KG1 (cell line): ENCODE results near the gene PHF5A.
A peak's percentile ranks its signal among the peaks of the same experiment; 100 is the strongest.
"Not testable (repeated sequence)": the region's sequence is repeated elsewhere in the genome, so short reads cannot be mapped to it uniquely, and the experiment has no call there.

ENCODE experiments used
- DNase-seq: peaks from one replicate; lab custom pipeline; 2025; lab: John Stamatoyannopoulos, UW

Gene PHF5A

DNA sequence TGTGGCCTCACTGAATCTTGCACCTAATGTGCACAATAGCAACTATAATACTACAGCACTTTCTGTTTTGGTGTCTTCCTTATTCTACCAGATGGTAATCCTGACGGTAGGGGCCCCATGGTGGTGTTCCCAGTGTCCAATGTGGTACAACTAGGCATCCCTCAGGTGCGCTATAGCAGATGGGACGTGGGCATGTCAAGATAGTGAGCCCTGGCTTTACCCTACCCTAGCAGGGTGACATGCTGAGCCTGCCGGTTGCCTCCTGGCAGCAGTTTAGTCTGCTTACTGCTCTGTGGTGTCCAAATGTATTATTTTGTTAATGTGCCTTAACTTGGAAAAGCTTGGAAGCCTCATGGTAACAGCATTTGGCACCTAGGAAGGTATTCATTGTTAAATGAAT, 19.6 kb upstream of the PHF5A start:
- no peak for DNase-seq

- DNase-seq: no peak
Measured at GRCh38 chr22:41487037-41487935, 18.8 kb upstream of the PHF5A start.

DNA sequence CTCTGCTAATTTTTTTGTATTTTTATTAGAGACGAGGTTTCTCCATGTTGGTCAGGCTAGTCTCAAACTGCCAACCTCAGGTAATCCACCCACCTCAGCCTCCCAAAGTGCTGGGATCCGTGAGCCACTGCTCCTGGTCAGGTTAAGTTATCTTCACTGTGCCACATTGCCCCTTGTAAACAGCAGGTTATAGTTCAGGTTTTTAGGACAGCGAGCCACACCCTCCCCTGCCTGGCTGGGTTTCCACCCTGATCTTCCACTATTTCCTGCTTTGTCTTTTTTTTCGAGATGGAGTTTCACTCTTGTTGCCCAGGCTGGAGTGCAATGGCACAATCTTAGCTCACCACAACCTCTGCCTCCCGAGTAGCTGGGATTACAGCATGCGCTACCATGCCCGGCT, 16.5 kb upstream of the PHF5A start:
- DNase-seq: no peak

DNA sequence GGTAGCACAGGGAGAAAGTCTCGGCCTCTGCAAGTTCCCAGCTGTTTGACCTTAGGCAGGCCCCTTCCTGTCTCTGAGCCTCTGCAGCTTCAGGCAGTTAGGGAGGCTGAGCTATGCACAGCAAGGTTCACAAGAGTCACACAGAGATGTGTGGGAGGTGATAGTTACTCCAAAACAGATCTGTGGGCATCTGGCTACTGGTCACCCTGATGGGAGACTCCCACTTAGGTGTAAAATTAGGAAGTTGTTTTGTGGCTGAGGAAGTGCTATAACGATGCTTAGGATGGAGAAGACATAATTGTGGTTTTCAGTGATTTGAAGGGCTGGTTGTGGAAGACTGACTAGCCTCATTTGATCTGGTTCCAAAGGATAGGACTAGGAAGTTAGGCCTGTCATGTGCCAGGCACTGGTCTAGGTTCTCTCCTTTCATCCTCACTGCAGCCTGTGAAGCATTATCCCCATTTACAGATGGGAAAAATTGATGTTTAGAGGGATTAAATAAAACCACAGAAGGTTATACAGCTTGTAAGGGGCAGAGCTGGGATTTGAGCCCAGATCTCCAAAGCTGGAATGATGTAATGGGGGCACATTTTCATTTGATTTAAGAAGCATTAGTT, 13.9 kb upstream of the PHF5A start:
- no peak for DNase-seq

DNA sequence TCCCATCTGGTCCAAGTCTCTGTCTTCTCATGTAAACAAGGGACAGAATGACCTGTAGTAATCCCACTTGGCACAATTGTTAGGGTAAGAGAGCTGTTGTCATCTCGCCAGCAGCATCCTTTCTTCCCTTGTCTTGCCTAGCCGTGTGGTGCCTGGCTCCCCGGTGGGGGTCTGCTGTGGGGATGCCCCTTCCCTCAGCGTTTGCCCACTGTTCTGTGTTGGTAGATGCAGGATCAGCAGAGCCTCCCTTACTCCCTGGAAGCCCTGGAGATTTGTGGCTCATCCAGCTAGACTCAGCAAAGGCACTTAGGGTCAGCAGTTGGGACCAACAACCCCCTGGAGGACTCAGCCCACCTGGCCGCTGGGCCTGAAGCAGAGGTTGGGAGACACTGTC, 13.4 kb upstream of the PHF5A start:
- no peak for DNase-seq

GRCh38 chr22:41481131-41481830, 12.8 kb upstream of the PHF5A start:
- DNase-seq: no peak

DNA sequence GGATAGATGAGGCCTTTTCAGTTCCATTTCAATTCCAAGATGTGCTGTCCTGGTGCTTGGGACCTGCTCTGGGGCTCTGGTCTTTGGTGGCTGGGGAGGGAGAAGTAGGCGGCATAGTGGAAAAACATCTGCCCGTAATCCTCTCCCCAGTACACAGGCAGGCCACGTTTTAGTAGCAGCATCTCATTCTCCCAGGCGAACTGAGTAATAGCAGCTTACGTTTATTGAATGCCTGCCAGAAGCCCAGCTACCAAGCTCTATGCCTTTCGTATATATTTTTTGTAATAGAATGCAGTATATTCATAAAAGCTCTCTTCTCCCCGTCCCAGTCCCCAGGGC, 11.9 kb upstream of the PHF5A start:
- no peak for DNase-seq

GRCh38 chr22:41479671-41480396, 11.3 kb upstream of the PHF5A start:
- DNase-seq: no peak

- DNase-seq: no peak
Measured at GRCh38 chr22:41478891-41479521, 10.5 kb upstream of the PHF5A start.

DNA sequence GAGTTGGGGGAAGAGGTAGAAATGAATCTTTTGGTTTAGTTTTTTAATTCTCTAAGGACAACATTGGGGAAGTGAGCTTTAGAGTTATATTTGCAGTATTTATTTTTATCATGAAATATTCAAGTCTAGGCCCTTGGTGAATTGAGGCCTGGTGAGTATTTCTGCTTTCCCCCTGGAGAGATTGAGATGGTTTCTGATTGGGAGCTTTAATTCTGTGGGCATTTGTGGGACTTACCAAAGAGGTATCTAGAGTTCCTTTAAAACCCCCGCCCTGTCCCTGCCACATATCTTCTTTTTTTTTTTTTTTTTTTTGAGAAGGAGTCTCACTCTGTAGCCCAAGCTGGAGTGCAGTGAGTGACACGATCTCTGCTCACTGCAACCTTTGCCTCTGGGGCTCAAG, 10.0 kb upstream of the PHF5A start:
- no peak for DNase-seq

DNA sequence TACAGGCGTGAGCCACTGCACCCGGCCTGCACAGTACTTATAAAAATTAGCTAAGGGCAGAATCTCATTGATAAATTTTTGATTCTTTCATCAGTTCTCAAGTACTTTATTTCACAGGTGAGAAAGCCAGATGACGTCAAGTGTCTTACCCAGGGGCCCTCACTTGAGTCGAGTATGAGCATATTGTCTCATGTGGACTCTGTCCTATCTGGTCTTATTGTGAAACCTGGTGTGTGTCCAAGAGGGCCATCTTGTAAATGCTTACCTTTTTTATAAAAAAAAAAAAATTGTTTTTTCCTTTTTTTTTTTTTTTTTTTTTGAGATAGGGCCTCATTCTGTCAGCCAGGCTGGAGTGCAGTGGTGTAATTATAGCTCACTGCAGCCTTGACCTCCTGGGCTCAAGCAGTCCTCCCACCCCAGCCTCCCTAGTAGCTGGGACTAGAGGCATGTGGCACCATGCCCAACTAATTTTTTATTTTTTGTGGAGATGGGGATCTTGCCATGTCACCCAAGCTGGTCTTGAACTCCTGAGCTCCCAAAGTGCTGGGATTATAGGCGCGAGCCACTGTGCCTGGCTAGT, 6.5 kb upstream of the PHF5A start:
- DNase-seq: no peak

DNA sequence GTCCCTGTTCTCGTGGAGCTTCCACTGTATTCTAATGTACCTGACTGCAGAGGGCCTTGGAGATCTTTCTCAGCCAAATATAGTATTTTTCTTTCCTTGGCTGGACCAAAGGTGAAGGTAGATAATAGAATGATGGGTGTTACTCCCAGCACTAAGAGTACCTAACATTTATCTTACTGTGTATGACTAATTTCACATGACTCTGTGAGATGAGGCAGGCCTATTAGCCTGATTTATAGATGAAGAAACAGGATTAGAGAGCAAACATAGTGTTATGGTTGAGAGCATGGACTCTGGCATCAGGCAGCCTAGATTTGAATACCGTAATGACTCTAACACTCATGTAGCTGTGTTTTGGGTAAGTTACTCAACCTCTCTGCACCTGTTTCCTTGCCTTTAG, 3.1 kb upstream of the PHF5A start:
- DNase-seq: no peak

DNA sequence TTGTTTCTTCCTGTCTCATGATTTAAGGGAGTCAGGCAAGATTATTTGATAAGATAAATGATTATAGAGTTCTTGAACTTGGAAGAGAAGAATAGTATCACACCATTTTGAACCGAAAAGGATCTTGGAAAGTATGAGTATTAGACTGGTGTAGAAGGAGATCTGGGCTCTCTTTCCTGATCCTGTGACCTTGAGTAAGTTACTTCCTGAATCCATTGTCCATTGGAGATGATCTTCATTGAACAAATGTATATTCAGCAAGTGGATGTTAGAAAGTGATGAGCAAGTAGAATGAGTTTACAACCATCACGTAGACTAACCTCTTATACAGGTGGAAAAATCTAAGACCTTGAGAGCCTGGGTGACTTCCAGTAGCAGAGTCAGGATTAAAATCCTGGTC, 2.4 kb upstream of the PHF5A start:
- no peak for DNase-seq

DNA sequence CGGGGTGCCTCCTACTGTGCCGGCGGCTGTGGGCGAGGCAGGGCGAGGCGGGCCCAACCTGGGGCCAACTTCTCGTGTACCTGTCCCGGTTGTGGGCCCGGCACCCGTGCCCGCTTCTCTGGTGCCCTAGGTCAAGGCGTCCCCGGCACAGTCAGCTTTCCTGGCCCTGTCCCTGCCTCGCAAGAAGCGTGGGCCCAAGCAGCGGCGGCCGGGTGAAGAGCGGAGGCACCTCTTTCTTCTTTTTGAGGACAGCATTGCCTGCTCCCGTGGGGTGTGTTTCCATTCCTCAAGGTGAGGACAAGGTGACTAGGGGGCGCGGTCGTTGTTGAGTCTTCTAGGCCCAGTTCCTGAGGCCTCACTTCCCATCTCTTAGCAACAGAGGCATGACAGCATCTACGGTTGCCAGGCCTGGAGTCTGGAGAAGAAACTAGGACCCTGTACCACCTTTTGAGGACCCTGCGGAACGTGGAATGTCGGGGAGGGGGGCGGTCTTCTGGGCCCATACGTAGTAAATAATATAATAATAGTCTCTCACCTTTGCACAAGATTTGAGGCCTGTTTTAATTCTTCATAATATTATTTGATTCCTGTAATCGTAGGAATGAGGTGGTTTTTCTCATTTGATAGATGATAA, 843 bp upstream of the PHF5A start:
- DNase-seq: peak; percentile 44

GRCh38 chr22:41461901-41462300, 6.6 kb downstream of the PHF5A start:
- no peak for DNase-seq

DNA sequence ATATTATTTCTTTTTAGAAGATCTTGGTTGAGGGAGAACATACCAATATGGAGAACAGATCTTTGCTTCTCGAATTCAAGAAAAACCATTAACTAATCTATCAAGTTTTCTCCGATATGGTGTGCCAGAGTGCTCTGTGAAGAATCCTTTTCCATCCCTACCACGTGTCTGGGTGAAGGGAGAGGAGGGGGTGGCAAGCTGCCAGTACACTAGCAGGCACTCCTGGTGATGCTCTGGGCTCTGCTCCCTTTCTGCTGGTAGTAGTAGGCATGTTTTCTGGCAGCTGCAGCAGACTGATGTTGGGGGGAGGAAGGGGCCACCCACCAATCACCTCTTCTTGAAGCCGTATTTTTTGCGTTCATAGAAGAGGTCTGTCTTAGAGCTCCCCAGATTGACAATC, 8.4 kb downstream of the PHF5A start:
- DNase-seq: not testable (repeated sequence)

- DNase-seq: no peak
Measured at GRCh38 chr22:41459431-41459830, 9.1 kb downstream of the PHF5A start.

- no peak for DNase-seq
Measured at GRCh38 chr22:41458161-41458728, 10.2 kb downstream of the PHF5A start.

DNA sequence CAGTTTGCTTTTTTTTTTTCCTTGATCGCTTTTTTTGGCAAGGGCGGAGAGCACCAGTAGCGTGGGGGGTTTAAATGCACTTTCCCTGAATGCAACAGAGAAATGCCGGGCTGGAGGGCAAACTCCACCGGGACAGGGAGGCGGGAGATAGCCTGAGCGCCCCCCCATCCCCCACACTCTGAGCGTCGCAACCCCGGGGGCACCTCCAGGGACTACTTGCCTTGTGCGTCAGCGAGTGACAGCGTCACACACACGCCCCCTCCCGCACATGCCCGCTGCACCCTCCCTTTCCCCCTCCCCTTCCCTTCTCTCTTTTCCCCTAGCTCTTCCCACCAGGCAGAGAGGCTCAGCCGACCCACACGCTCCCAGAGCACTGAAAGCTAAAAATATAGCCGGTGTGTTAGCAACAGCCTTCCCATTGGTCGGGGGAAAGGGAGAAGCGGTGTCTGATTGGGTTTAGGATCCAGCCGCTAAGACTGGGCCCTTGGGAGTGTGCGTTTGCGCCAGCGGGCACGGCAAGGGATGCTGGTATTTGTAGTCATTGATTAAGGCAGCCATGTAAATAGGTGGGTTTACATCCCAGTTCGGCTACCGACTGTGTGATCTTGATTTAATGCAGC, 20.2 kb downstream of the PHF5A start:
- peak; percentile 91 for DNase-seq

DNA sequence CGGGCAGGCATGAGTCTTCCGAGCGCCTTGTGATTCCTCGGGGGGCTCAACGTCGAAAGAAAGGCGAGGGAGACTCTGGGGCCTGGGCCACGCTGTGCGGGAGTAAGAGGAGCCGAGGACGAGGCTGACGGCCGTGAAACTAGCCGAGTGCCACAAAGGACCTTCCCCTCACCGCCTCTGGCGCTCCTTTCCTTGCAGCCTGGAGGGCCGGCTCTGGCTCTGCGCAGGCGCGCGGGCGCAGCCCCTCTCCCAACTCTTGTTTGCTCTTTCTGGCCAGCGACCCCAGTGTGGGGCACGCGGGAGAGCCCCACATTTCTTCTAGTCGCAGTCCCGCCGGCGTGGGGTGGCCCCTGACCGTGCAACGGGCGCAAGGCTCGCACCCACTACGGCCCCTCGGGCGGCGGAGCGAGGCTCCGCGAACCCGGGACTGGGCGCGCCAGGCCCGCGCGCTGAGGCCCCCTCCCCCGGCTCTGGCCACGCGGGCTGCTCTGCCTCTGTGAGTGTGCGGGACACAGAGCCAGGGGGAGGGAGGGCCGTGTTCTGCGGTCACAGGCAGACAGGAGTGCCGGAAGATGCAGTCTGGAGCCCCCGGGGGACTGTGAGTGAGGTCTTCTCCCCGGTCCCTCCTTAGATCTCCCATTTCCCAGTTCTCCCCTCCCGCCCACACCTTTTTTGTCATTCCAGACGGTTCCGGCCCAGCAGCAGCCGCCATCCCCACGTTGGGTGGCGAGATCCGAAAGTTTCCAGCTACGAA, 20.9 kb downstream of the PHF5A start:
- DNase-seq: peak; percentile 63
